Peyer's patch (tissue), 4 donors: Measurements from ENCODE around the gene LGSN.
"Not testable (repeated sequence)": the region's sequence is repeated elsewhere in the genome, so short reads cannot be mapped to it uniquely, and the experiment has no call there.

ENCODE experiments used
- POLR2A ChIP-seq, 2 donors: fragments of 450-650 bp; IDR thresholded peaks; one replicate each; pipeline ENCODE4 v1.5.1; 2017; ENCODE audit warnings: antibody characterized with exemption in 2 of 2, mild to moderate bottlenecking in 2 of 2, moderate library complexity in 2 of 2
- TF ChIP-seq, protein P1 (sequence below), 6 experiments: fragments of 450-650 bp in 4 of 6; fragments of 200-600 bp in 2 of 6; sonication (generic) in 1 of 6; IDR thresholded peaks; one replicate each; pipeline ENCODE4 v1.5.1; 2017 to 2019; ENCODE audit warnings: antibody characterized with exemption in 6 of 6, mild to moderate bottlenecking in 3 of 6, moderate library complexity in 1 of 6

DNA sequence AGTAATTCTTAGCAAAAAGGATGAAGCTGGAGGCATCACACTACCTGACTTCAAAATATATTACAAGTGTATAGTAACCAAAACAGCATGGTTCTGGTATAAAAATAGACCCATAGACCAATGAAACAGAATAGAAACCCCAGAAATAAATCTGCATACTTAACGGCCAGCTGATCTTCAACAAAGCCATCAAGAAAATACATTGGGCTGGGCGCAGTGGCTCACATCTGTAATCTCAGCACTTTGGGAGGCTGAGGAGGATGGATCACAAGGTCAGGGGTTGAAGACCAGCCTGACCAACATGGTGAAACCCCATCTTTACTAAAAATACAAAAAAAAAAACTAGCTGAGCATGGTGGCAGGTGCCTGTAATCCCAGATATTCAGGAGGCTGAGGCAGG, 14.9 kb upstream of the LGSN start:
- TF ChIP-seq POLR2A (IDR thresholded peaks at IDR 0.05): not testable (repeated sequence)
- TF ChIP-seq, protein P1, sequence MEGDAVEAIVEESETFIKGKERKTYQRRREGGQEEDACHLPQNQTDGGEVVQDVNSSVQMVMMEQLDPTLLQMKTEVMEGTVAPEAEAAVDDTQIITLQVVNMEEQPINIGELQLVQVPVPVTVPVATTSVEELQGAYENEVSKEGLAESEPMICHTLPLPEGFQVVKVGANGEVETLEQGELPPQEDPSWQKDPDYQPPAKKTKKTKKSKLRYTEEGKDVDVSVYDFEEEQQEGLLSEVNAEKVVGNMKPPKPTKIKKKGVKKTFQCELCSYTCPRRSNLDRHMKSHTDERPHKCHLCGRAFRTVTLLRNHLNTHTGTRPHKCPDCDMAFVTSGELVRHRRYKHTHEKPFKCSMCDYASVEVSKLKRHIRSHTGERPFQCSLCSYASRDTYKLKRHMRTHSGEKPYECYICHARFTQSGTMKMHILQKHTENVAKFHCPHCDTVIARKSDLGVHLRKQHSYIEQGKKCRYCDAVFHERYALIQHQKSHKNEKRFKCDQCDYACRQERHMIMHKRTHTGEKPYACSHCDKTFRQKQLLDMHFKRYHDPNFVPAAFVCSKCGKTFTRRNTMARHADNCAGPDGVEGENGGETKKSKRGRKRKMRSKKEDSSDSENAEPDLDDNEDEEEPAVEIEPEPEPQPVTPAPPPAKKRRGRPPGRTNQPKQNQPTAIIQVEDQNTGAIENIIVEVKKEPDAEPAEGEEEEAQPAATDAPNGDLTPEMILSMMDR (IDR thresholded peaks at IDR 0.05): not testable (repeated sequence)
